Prostate gland (tissue), 2 donors: Measurements from ENCODE around the gene MBP. TPM values are rescaled to one million over a fixed set of nuclear protein-coding genes. Genes with fewer than 3 reads are reported as not detected.
"Not testable (repeated sequence)": the region's sequence is repeated elsewhere in the genome, so short reads cannot be mapped to it uniquely, and the experiment has no call there.

ENCODE experiments used
- DNase-seq: peaks from one replicate; pipeline ENCODE4 v3.0.0-alpha.2; 2019; ENCODE audit warnings: low spot score
- H3K27ac ChIP-seq, 2 donors: fragments of 200-600 bp; sonication (generic); 2 replicates each; pipeline ENCODE4 v1.5.1; 2017 to 2019
- H3K27me3 ChIP-seq: fragments of 200-600 bp; sonication (generic); replicated peaks from 2 replicates; pipeline ENCODE4 v1.5.1; 2019; ENCODE audit not compliant: insufficient read depth
- H3K36me3 ChIP-seq, 2 donors: fragments of 200-600 bp; sonication (generic); 1 replicate in 1 of 2; 2 replicates in 1 of 2; pipeline versions ENCODE4 v1.5.1 to v1.8.1; 2017 to 2019
- H3K4me1 ChIP-seq: fragments of 200-600 bp; sonication (generic); replicated peaks from 2 replicates; pipeline ENCODE4 v1.5.1; 2019
- H3K4me3 ChIP-seq, 2 donors: fragments of 200-600 bp; sonication (generic); 2 replicates each; pipeline ENCODE4 v1.5.1; 2017 to 2019
- H3K9me3 ChIP-seq: fragments of 200-600 bp; sonication (generic); 2 replicates; pipeline ENCODE4 v1.5.1; 2017
- POLR2A ChIP-seq: fragments of 450-650 bp; IDR thresholded peaks from one replicate; pipeline ENCODE4 v1.6.1; 2016; ENCODE audit warnings: antibody characterized with exemption, mild to moderate bottlenecking
- POLR2AphosphoS5 ChIP-seq: sonication (generic); formaldehyde crosslinking; IDR thresholded peaks from one replicate; pipeline ENCODE4 v1.6.1; 2017; ENCODE audit warnings: antibody characterized with exemption
- WGBS: methylation state at CpG from one replicate; pipeline ENCODE4 v1.1.5; 2018; 5-methylcytosine and 5-hydroxymethylcytosine counted together
- intact Hi-C: fragments of 100-400 bp; cut with DNase I; formaldehyde crosslinking; loops from one replicate; pipeline ENCODE4 v1.14.2; 2022
- total RNA-seq, 2 donors: library from RNA; depleted of rRNA; stranded (reverse); fragments of >200 nt; gene quantifications; one replicate each; pipeline ENCODE4 v1.1.0, GENCODE V29; 2016
- TF ChIP-seq, protein P1 (sequence below), 4 experiments: fragments of 200-600 bp in 2 of 4; fragments of 450-650 bp in 2 of 4; sonication (generic) in 2 of 4; IDR thresholded peaks; 1 replicate in 3 of 4; 2 replicates in 1 of 4; pipeline ENCODE4 v1.5.1; 2016 to 2019; ENCODE audit warnings: antibody characterized with exemption in 4 of 4, mild to moderate bottlenecking in 2 of 4, moderate library complexity in 2 of 4

MBP gene
- total RNA-seq, 2 donors from 2014 or later = 19.8 to 43.5 TPM

DNA sequence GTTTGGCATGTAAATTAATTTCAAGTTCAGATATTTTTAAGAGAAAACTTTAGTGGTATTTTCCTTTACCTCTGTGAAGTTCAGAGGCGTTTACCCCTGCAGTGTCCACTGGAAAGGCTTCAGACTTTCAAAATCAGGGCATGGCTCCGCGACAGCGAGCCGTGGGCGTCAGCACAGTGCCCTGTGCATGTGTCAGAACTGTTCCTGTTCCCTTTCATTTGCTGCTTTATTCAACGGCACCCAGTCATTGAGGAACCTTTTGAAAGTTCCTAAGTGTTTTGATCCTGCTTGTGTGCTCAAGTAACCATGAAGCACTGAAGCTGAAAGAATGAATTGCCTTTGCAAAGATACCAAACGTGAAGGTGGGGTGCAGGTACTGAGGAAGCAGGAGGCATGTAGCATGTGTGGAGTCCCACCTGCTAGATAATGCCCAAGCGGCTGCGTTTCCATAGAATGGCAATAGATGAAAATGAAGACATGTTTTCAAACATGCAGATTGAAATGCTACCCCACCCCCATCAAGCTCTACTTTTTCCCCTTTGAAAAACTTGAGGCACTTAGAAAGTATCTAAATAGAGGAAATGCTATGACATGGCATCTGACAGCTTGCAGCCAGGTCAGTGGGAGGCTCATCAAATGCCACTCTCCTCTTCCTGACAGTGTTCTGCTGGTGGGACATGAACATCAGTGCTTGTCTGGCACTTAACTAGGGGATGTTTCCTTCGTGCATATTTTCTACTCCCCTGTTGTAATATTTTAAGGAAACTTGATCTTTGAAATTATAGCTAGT lies 161.6 kb downstream of the MBP start:
- Histone ChIP-seq H3K9me3 (no peaks in the 10 kb centered on the region), H3K4me1 (no peaks in the 10 kb centered on the region), H3K27me3 (no peaks in the 10 kb centered on the region), H3K36me3 (no peaks in the 10 kb centered on the region), H3K4me3 (no peak overlapping the region), H3K27ac (no peak overlapping the region)
- TF ChIP-seq POLR2A (no peak), POLR2AphosphoS5 (no peak)
- TF ChIP-seq, protein P1, sequence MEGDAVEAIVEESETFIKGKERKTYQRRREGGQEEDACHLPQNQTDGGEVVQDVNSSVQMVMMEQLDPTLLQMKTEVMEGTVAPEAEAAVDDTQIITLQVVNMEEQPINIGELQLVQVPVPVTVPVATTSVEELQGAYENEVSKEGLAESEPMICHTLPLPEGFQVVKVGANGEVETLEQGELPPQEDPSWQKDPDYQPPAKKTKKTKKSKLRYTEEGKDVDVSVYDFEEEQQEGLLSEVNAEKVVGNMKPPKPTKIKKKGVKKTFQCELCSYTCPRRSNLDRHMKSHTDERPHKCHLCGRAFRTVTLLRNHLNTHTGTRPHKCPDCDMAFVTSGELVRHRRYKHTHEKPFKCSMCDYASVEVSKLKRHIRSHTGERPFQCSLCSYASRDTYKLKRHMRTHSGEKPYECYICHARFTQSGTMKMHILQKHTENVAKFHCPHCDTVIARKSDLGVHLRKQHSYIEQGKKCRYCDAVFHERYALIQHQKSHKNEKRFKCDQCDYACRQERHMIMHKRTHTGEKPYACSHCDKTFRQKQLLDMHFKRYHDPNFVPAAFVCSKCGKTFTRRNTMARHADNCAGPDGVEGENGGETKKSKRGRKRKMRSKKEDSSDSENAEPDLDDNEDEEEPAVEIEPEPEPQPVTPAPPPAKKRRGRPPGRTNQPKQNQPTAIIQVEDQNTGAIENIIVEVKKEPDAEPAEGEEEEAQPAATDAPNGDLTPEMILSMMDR (IDR thresholded peaks at IDR 0.05) = no peak
- intact Hi-C loops = no loop called here
- DNase-seq = no peak
- WGBS = 83% methylated on average over 11 of the region's 11 CpGs

- Histone ChIP-seq H3K36me3 (no peaks in the 10 kb centered on the region), H3K27ac (no peak overlapping the region), H3K9me3 (no peaks in the 10 kb centered on the region), H3K4me3 (no peak overlapping the region), H3K4me1 (no peaks in the 10 kb centered on the region), H3K27me3 (no peaks in the 10 kb centered on the region)
- 65% methylated on average over 17 of the region's 17 CpGs for WGBS
- intact Hi-C loops = no loop called here
- no peak for DNase-seq
- TF ChIP-seq POLR2AphosphoS5 (no peak), POLR2A (no peak)
- TF ChIP-seq, protein P1 (IDR thresholded peaks at IDR 0.05) = no peak
Observed at GRCh38 chr18:76967721-76968472, 164.7 kb downstream of the MBP start.

- intact Hi-C loops, H3K4me3 ChIP-seq, H3K9me3 ChIP-seq, H3K27me3 ChIP-seq, H3K4me1 ChIP-seq, H3K27ac ChIP-seq, H3K36me3 ChIP-seq, DNase-seq: not testable (repeated sequence)
Observed at GRCh38 chr18:76967299-76967698, 165.3 kb downstream of the MBP start.

- DNase-seq, intact Hi-C loops, H3K36me3 ChIP-seq, H3K27ac ChIP-seq, H3K27me3 ChIP-seq, H3K4me1 ChIP-seq, H3K4me3 ChIP-seq, H3K9me3 ChIP-seq: not testable (repeated sequence)
- WGBS = 96% methylated on average over 11 of the region's 11 CpGs
Observed at GRCh38 chr18:76965555-76966151, 166.9 kb downstream of the MBP start.

DNA sequence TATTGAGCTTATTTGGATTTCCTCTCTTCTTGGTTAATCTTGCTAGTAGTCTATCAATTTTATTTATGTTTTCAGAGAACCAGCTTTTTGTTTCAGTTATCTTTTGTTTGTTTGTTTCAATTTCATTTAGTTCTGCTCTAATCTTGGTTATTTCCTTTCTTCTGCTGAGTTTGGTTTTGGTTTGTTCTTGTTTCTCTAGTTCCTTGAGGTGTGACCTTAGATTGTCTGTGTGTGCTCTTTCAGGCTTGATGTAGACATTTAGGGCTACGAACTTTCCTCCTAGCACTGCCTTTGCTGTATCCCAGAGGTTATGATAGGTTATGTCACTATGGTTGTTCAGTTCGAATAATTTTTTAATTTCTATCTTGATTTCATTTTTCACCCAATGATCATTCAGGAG lies 168.6 kb downstream of the MBP start:
- no peak overlapping the region for H3K27ac ChIP-seq
- H3K36me3 ChIP-seq = no peaks in the 10 kb centered on the region
- H3K4me3 ChIP-seq = no peak overlapping the region
- DNase-seq = no peak
- H3K27me3 ChIP-seq = no peaks in the 10 kb centered on the region
- H3K9me3 ChIP-seq = no peaks in the 10 kb centered on the region
- H3K4me1 ChIP-seq = no peaks in the 10 kb centered on the region
- intact Hi-C loops = no loop called here
- TF ChIP-seq, protein P1 (IDR thresholded peaks at IDR 0.05) = no peak
- no peak for TF ChIP-seq POLR2A
- TF ChIP-seq POLR2AphosphoS5 = no peak
- 100% methylated on average over 2 of the region's 2 CpGs for WGBS
